Tibial nerve (tissue), 3 donors: ENCODE results near the gene CBL.

Source experiments
- EP300 ChIP-seq, 2 donors: sonication (generic); formaldehyde crosslinking; IDR thresholded peaks; one replicate each; pipeline ENCODE4 v1.6.1; 2017; ENCODE audit warnings: antibody characterized with exemption in 2 of 2, mild to moderate bottlenecking in 1 of 2
- POLR2A ChIP-seq, 2 donors: fragments of 450-650 bp; IDR thresholded peaks; one replicate each; pipeline ENCODE4 v1.6.1; 2017; ENCODE audit warnings: antibody characterized with exemption in 2 of 2, mild to moderate bottlenecking in 2 of 2, moderate library complexity in 2 of 2

DNA sequence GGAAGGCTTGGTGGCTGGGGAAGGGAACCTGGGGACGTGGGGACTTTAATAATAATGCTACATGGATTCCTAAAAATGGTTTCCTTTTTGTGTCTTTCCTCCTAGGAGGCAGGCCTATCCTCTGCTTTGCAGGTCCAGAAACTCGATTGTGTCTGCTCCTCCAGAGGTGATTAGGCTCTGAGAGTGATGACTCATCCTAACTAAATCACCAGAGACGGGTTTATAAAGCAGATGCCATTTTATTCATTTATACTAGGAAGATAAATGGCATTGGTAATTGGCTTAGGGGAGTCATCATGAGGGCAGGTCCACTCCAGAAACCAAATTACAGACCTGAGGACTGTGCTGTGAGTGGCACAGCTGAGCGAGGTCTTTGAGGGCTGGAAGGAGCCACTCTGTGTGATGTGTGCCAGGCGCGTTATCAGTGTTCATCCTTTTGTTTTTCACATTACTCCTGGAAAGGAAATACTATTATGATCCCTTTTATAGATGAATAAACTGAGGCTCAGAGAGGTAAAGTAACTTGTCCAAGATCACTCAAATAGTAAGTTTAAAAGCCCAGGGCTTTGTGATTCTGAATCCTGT is 30.6 kb upstream of the CBL start:
- TF ChIP-seq POLR2A (IDR thresholded peaks at IDR 0.05) (no peak), EP300 (IDR thresholded peaks at IDR 0.05) (no peak)
